SK-N-SH treated with all-trans-retinoic acid at 6 μM for 48 hours (cell line): Measurements from ENCODE around the gene TXN.

Experiments used
- ARNTL ChIP-seq: fragments of 450-650 bp; formaldehyde crosslinking; IDR thresholded peaks from 2 replicates; pipeline ENCODE4 v1.5.0; 2020; ENCODE audit warnings: low read depth, mild to moderate bottlenecking, moderate library complexity, borderline replicate concordance
- CREB5 ChIP-seq: fragments of 250-450 bp; sonication (Bioruptor Pico); IDR thresholded peaks from 2 replicates; pipeline ENCODE4 v1.5.1; 2020; ENCODE audit warnings: low read depth, mild to moderate bottlenecking, moderate library complexity
- CSRNP3 ChIP-seq: fragments of 250-450 bp; sonication (Bioruptor Pico); IDR thresholded peaks from 2 replicates; pipeline ENCODE4 v1.5.1; 2021; ENCODE audit warnings: mild to moderate bottlenecking, moderate library complexity
- GLIS3 ChIP-seq: fragments of 250-450 bp; sonication (Bioruptor Pico); IDR thresholded peaks from 2 replicates; pipeline ENCODE4 v1.5.0; 2020; ENCODE audit warnings: mild to moderate bottlenecking, moderate library complexity
- PATZ1 ChIP-seq: fragments of 250-450 bp; sonication (Bioruptor Pico); IDR thresholded peaks from 2 replicates; pipeline ENCODE4 v1.8.0; 2020; ENCODE audit warnings: mild to moderate bottlenecking, moderate library complexity, borderline replicate concordance
- POU6F1 ChIP-seq: fragments of 250-450 bp; sonication (Bioruptor Pico); IDR thresholded peaks from 2 replicates; pipeline ENCODE4 v1.8.0; 2021; ENCODE audit warnings: low read depth, mild to moderate bottlenecking, moderate library complexity, borderline replicate concordance
- PPARA ChIP-seq: fragments of 250-450 bp; sonication (Bioruptor Pico); IDR thresholded peaks from 2 replicates; pipeline ENCODE4 v1.5.0; 2020; ENCODE audit warnings: mild to moderate bottlenecking, borderline replicate concordance
- RARB ChIP-seq: fragments of 250-450 bp; sonication (Bioruptor Pico); IDR thresholded peaks from 2 replicates; pipeline ENCODE4 v1.8.0; 2021; ENCODE audit warnings: mild to moderate bottlenecking, moderate library complexity
- SNAI2 ChIP-seq: fragments of 250-450 bp; sonication (Bioruptor Pico); IDR thresholded peaks from 2 replicates; pipeline ENCODE4 v1.5.0; 2020; ENCODE audit warnings: mild to moderate bottlenecking, moderate library complexity
- TOX ChIP-seq: fragments of 250-450 bp; sonication (Bioruptor Pico); IDR thresholded peaks from 2 replicates; pipeline ENCODE4 v1.8.0; 2021; ENCODE audit warnings: mild to moderate bottlenecking, moderate library complexity, borderline replicate concordance
- TSHZ2 ChIP-seq: fragments of 250-450 bp; sonication (Bioruptor Pico); IDR thresholded peaks from 2 replicates; pipeline ENCODE4 v1.5.0; 2020; ENCODE audit warnings: mild to moderate bottlenecking, moderate library complexity
- ZC3H10 ChIP-seq: fragments of 250-450 bp; sonication (Bioruptor Pico); IDR thresholded peaks from 2 replicates; pipeline ENCODE4 v1.5.1; 2021; ENCODE audit warnings: mild to moderate bottlenecking, moderate library complexity
- ZFP30 ChIP-seq: fragments of 450-650 bp; formaldehyde crosslinking; IDR thresholded peaks from 2 replicates; pipeline ENCODE4 v1.5.0; 2022; ENCODE audit warnings: mild to moderate bottlenecking, moderate library complexity
- ZNF565 ChIP-seq: fragments of 450-650 bp; formaldehyde crosslinking; conservative IDR thresholded peaks from 2 replicates; pipeline ENCODE4 v1.5.0; 2020; ENCODE audit warnings: low read depth, mild to moderate bottlenecking, moderate library complexity

GRCh38 chr9:110217656-110218099 is 38.6 kb downstream of the TXN start:
- TF ChIP-seq TOX (CRISPR knock-in tag) (no peak), TSHZ2 (no peak), ARNTL (CRISPR knock-in tag) (no peak), PATZ1 (CRISPR knock-in tag) (no peak), RARB (CRISPR knock-in tag) (no peak), CSRNP3 (CRISPR knock-in tag) (no peak), GLIS3 (CRISPR knock-in tag) (no peak), ZNF565 (CRISPR knock-in tag) (no peak), ZFP30 (no peak), CREB5 (CRISPR knock-in tag) (no peak), SNAI2 (no peak), ZC3H10 (CRISPR knock-in tag) (no peak), PPARA (CRISPR knock-in tag) (no peak), POU6F1 (no peak)
